Activated naive CD8-positive, alpha-beta T cell treated with anti-CD3 and anti-CD28 coated beads for 36 hours (primary cell): ENCODE results near the gene DRC1. TPM values are rescaled to one million over a fixed set of nuclear protein-coding genes. Genes with fewer than 3 reads are reported as not detected.

Experiments used
- DNase-seq: peaks from one replicate; pipeline ENCODE4 v3.0.0; 2021
- H3K27ac Mint-ChIP-seq: one replicate; pipeline ENCODE4 v1.8.0; 2022; ENCODE audit warnings: mild to moderate bottlenecking, moderate library complexity, mixed read lengths
- H3K27me3 Mint-ChIP-seq: one replicate; pipeline ENCODE4 v1.8.0; 2022; ENCODE audit warnings: mild to moderate bottlenecking, mixed read lengths
- H3K36me3 Mint-ChIP-seq: one replicate; pipeline ENCODE4 v1.8.0; 2021; ENCODE audit warnings: mild to moderate bottlenecking, mixed read lengths
- H3K4me1 Mint-ChIP-seq: one replicate; pipeline ENCODE4 v1.8.0; 2021; ENCODE audit warnings: mixed read lengths
- H3K4me3 Mint-ChIP-seq: one replicate; pipeline ENCODE4 v1.8.0; 2022; ENCODE audit warnings: mild to moderate bottlenecking, moderate library complexity, mixed read lengths
- H3K9me3 Mint-ChIP-seq: one replicate; pipeline ENCODE4 v1.8.0; 2022; ENCODE audit warnings: mixed read lengths
- total RNA-seq, 2 experiments: library from RNA; stranded (reverse); gene quantifications; one replicate each; pipeline ENCODE4 v1.2.3, GENCODE V29; 2021

DRC1 gene
- total RNA-seq, 2 experiments from 2014 or later, result not detected

DNA sequence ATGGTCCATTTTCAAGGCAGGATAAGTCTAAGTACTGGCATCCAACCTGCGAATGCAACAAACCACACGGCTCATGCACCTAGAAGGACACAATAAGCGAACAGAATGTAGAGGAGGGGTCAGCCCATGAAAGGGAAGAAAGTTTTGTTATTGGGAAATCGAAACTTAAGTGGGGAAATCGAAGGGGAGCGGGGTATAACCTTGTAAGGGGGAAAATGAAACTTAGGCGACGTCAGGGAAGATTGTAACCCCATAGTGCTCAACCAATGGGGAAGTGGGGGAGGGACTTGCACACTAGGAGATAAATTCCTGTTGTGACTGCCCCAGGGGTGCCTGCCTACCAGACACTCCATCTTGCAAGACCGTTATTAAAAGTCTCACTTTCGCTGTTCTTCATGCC is 91.8 kb downstream of the DRC1 start:
- Mint-ChIP-seq H3K4me3 (no peak overlapping the region), H3K9me3 (no peaks in the 10 kb centered on the region), H3K36me3 (no peaks in the 10 kb centered on the region), H3K27me3 (no peaks in the 10 kb centered on the region), H3K27ac (peak overlapping the region; percentile 46), H3K4me1 (peaks cover 2% of the 10 kb centered on the region)
- DNase-seq, result peak; percentile 25

GRCh38 chr2:26494199-26494598 is 92.5 kb downstream of the DRC1 start:
- H3K4me3 Mint-ChIP-seq, result no peak overlapping the region
- peaks cover 4% of the 10 kb centered on the region for H3K27me3 Mint-ChIP-seq
- H3K27ac Mint-ChIP-seq, result peak overlapping the region; percentile 46
- H3K4me1 Mint-ChIP-seq, result peaks cover 2% of the 10 kb centered on the region
- H3K36me3 Mint-ChIP-seq, result no peaks in the 10 kb centered on the region
- no peaks in the 10 kb centered on the region for H3K9me3 Mint-ChIP-seq
- DNase-seq, result no peak

GRCh38 chr2:26494891-26495290 is 93.2 kb downstream of the DRC1 start:
- H3K4me1 Mint-ChIP-seq, result peaks cover 2% of the 10 kb centered on the region
- no peaks in the 10 kb centered on the region for H3K9me3 Mint-ChIP-seq
- no peaks in the 10 kb centered on the region for H3K36me3 Mint-ChIP-seq
- no peak for DNase-seq
- peaks cover 4% of the 10 kb centered on the region for H3K27me3 Mint-ChIP-seq
- H3K27ac Mint-ChIP-seq, result no peak overlapping the region
- no peak overlapping the region for H3K4me3 Mint-ChIP-seq

DNA sequence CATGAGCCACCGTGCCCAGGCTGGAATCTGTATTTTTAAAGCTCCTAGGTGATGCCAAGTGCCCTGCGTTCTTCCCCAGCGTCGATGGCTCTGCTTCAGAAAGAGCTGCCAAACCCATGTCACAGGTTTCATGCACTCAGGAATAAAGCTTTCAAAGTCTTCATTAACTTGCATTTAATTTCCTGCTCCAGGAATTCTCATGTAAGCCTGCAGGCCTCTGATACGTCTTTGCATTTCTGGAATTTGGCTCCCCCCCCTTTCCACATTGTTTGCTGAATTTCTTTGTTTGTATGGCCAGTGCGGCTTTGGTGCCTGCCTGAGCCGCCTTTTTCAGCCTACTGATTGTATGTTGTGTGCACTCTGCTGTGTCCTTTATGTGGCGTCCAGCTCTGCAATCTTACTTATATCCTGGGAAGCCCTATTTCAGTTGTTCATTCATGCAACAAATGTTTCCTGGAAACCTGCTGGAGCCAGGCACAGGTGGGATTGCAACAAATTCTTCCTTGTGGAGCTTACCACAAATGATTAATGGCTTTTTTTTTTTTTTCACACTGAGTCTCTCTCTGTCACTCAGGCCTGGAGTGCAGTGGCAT is 94.1 kb downstream of the DRC1 start:
- Mint-ChIP-seq H3K36me3 (no peaks in the 10 kb centered on the region), H3K27ac (no peak overlapping the region), H3K4me1 (peaks cover 2% of the 10 kb centered on the region), H3K9me3 (no peaks in the 10 kb centered on the region), H3K27me3 (peaks cover 4% of the 10 kb centered on the region), H3K4me3 (no peak overlapping the region)
- no peak for DNase-seq

- no peak for DNase-seq
- H3K27me3 Mint-ChIP-seq, result peaks cover 4% of the 10 kb centered on the region
- H3K9me3 Mint-ChIP-seq, result no peaks in the 10 kb centered on the region
- H3K27ac Mint-ChIP-seq, result no peak overlapping the region
- H3K4me1 Mint-ChIP-seq, result peaks cover 4% of the 10 kb centered on the region
- no peaks in the 10 kb centered on the region for H3K36me3 Mint-ChIP-seq
- H3K4me3 Mint-ChIP-seq, result no peak overlapping the region
These were observed 98.7 kb downstream of the DRC1 start for GRCh38 chr2:26500406-26500805.

- no peaks in the 10 kb centered on the region for H3K9me3 Mint-ChIP-seq
- peak overlapping the region; percentile 73 for H3K4me3 Mint-ChIP-seq
- peaks cover 4% of the 10 kb centered on the region for H3K4me1 Mint-ChIP-seq
- DNase-seq, result peak; percentile 87
- H3K27ac Mint-ChIP-seq, result peak overlapping the region; percentile 38
- no peaks in the 10 kb centered on the region for H3K36me3 Mint-ChIP-seq
- peaks cover 4% of the 10 kb centered on the region for H3K27me3 Mint-ChIP-seq
These were observed 101.6 kb downstream of the DRC1 start for GRCh38 chr2:26503231-26503880.

GRCh38 chr2:26504002-26504401 is 102.3 kb downstream of the DRC1 start:
- no peak for DNase-seq
- Mint-ChIP-seq H3K4me3 (peak overlapping the region; percentile 73), H3K9me3 (no peaks in the 10 kb centered on the region), H3K36me3 (no peaks in the 10 kb centered on the region), H3K27me3 (peaks cover 1% of the 10 kb centered on the region), H3K4me1 (peaks cover 4% of the 10 kb centered on the region), H3K27ac (no peak overlapping the region)

- Mint-ChIP-seq H3K4me1 (peaks cover 4% of the 10 kb centered on the region), H3K27me3 (no peaks in the 10 kb centered on the region), H3K9me3 (no peaks in the 10 kb centered on the region), H3K36me3 (no peaks in the 10 kb centered on the region), H3K27ac (no peak overlapping the region), H3K4me3 (no peak overlapping the region)
- DNase-seq, result no peak
These were observed 104.6 kb downstream of the DRC1 start for GRCh38 chr2:26506279-26506678.

Other genes starting within 250 kb of the DRC1 start
- gene GAREM2, start 228.8 kb upstream of the DRC1 start, total RNA-seq, result 1 to 10 TPM; 2.1 to 2.7 TPM
- gene HADHA, start 157.3 kb upstream of the DRC1 start, total RNA-seq, result 100 to 1,000 TPM; 119 to 120 TPM
- gene HADHB, start 157.0 kb upstream of the DRC1 start, total RNA-seq, result 10 to 100 TPM; 70.2 to 73.2 TPM
- gene SELENOI, start 55.8 kb upstream of the DRC1 start, total RNA-seq, result 10 to 100 TPM; 59.0 to 60.6 TPM
- 1 to 10 TPM; 4.4 to 5.2 TPM for gene ADGRF3, start 55.1 kb upstream of the DRC1 start, total RNA-seq
- 1 to 10 TPM in 1 of 2 experiments, under 1 TPM in 1; 0.74 to 1.1 TPM for gene OTOF, start 76.2 kb downstream of the DRC1 start, total RNA-seq
- not detected for gene CIB4, start 239.4 kb downstream of the DRC1 start, total RNA-seq